ENCODE data around the gene CCDC86. TPM values are rescaled to one million over a fixed set of nuclear protein-coding genes. Genes with fewer than 3 reads are reported as not detected.

Gene CCDC86
- total RNA-seq, 2 donors from 2014 or later, result 13.5 to 23.8 TPM

DNA sequence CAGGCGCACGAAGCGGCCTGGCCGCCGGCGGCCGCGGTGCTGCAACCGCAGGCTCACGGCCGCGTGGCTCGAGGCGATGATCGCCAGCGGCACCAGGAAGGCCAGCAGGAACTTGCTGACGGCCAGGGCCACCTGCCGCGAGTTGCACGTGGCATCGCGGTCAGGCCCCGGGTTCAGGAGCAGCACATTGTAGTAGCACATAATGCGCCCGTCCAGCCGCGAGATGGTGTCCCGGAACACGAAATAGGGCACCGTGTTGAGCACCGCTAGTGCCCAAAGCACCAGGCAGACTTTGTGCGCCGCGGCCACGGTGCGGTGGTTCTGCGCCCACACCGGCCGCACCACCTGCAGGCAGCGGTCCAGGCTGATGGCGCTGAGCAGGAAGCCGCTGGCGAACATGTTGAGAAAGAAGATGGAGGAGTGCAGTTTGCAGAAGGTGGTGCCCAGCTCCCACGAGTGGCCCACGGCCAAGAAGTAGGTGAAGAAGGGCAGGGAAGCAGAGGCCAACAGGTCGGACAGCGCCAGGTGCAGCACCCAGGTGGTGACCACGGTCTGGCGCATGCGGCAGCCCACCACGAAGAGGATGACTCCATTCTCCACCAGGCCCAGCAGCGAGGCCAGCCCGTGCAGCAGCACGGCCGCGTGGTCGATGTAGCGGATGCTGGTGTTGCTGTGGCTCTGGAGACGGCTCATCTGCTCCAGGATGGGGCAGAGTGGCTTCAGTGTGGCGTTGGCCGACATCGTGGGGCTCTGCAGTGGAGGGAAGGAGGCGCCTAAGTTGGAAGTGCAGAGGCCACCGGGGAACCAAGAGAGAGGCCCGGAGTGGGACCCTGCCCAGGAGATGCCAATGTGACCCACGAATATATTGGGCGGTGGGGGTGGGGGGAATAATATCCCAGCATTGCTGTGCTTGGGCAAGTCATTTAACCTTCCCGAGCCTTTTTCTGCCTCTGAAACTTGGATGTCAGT, 11.4 kb downstream of the CCDC86 start:
- Histone ChIP-seq H3K27me3 (replicated peaks; ENCODE audit: insufficient read depth) (no peaks in the 10 kb centered on the region), H3K9me3 (no peaks in the 10 kb centered on the region), H3K4me1 (ENCODE audit: control insufficient read depth in 1 of 2, low read depth in 2 of 2) (no peaks in the 10 kb centered on the region), H3K4me3 (no peak overlapping the region), H3K36me3 (peaks cover 18% of the 10 kb centered on the region), H3K27ac (no peak overlapping the region)
- no peak for ATAC-seq (ENCODE audit: insufficient number of reproducible peaks, low FRiP score, low read depth)
- DNase-seq (ENCODE audit: low spot score), result no peak
- TF ChIP-seq, protein P1, sequence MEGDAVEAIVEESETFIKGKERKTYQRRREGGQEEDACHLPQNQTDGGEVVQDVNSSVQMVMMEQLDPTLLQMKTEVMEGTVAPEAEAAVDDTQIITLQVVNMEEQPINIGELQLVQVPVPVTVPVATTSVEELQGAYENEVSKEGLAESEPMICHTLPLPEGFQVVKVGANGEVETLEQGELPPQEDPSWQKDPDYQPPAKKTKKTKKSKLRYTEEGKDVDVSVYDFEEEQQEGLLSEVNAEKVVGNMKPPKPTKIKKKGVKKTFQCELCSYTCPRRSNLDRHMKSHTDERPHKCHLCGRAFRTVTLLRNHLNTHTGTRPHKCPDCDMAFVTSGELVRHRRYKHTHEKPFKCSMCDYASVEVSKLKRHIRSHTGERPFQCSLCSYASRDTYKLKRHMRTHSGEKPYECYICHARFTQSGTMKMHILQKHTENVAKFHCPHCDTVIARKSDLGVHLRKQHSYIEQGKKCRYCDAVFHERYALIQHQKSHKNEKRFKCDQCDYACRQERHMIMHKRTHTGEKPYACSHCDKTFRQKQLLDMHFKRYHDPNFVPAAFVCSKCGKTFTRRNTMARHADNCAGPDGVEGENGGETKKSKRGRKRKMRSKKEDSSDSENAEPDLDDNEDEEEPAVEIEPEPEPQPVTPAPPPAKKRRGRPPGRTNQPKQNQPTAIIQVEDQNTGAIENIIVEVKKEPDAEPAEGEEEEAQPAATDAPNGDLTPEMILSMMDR (IDR thresholded peaks at IDR 0.05), result no peak

GRCh38 chr11:60854140-60854846, 12.4 kb downstream of the CCDC86 start:
- Histone ChIP-seq H3K4me1 (ENCODE audit: control insufficient read depth in 1 of 2, low read depth in 2 of 2) (no peaks in the 10 kb centered on the region), H3K36me3 (peaks cover 11% of the 10 kb centered on the region), H3K27me3 (replicated peaks; ENCODE audit: insufficient read depth) (no peaks in the 10 kb centered on the region), H3K9me3 (no peaks in the 10 kb centered on the region), H3K4me3 (no peak overlapping the region), H3K27ac (no peak overlapping the region)
- TF ChIP-seq, protein P1 (IDR thresholded peaks at IDR 0.05), result no peak
- DNase-seq (ENCODE audit: low spot score), result no peak
- ATAC-seq (ENCODE audit: insufficient number of reproducible peaks, low FRiP score, low read depth), result no peak

- DNase-seq (ENCODE audit: low spot score) (no peak), ATAC-seq (ENCODE audit: insufficient number of reproducible peaks, low FRiP score, low read depth) (no peak)
- TF ChIP-seq, protein P1 (IDR thresholded peaks at IDR 0.05), result no peak
- Histone ChIP-seq H3K9me3 (no peaks in the 10 kb centered on the region), H3K27me3 (replicated peaks; ENCODE audit: insufficient read depth) (no peaks in the 10 kb centered on the region), H3K27ac (no peak overlapping the region), H3K4me3 (no peak overlapping the region), H3K4me1 (ENCODE audit: control insufficient read depth in 1 of 2, low read depth in 2 of 2) (no peaks in the 10 kb centered on the region), H3K36me3 (peaks cover 5% of the 10 kb centered on the region)
These were observed 13.2 kb downstream of the CCDC86 start for GRCh38 chr11:60854847-60855725.

DNA sequence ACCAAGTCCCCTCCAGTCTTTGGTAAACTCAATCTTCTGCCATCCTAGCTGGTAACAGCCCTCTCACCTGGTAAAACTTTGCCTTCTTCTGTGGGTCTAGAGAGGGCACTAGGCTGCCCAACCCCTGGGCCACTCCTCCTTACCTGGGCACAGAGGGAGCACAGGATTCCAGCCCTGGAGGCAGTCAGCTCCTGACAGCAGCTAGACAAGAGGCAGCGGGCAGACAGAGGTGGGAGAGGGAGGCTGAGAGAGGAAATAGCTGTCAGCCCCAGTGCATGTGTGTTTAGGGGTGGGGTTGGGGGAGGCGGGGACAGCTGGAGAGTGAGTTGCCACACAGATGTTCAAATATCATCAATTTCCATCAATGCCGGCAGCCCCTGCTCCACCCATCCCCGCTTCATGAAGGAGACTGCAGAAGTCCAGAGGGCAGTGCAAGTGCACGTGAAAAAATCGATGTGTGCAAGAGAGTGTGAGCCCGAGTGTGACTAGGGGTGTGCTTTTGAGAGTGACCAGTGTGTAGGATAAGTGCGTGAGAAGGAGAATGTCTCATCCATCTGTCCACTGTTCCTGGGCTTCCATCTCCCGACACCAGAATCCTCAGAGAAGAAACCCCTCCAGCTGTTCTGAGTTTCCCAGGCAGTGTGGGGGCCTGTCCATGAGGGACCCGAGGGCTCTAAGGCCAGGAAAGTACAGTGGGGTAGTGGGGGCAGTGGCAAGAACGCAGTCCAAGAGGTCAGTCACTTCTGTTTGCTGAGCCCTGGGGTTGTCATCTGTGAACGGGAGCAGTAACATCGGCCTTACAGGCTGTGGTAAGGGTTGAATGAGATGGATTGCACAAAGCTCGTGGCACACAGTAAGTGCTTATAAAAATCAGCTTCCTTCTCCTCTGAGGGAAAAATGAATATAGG, 14.1 kb downstream of the CCDC86 start, which contains the start of gene PTGDR2:
TSS of gene PTGDR2 (minus strand) at position 225 of the 908 bp plus-strand sequence. CDS start 2,228 bp downstream, outside the sequence.
- no peak for DNase-seq (ENCODE audit: low spot score)
- H3K36me3 ChIP-seq, result peaks cover 4% of the 10 kb centered on the region
- H3K27me3 ChIP-seq (replicated peaks; ENCODE audit: insufficient read depth), result no peaks in the 10 kb centered on the region
- H3K4me3 ChIP-seq, result no peak within 1 kb of the TSS
- TF ChIP-seq, protein P1 (IDR thresholded peaks at IDR 0.05), result no peak
- no peaks in the 10 kb centered on the region for H3K9me3 ChIP-seq
- no peaks in the 10 kb centered on the region for H3K4me1 ChIP-seq (ENCODE audit: control insufficient read depth in 1 of 2, low read depth in 2 of 2)
- no peak within 1 kb of the TSS for H3K27ac ChIP-seq
- no peak for ATAC-seq (ENCODE audit: insufficient number of reproducible peaks, low FRiP score, low read depth)

Measured in thoracic aorta (tissue), 2 donors.